ENCODE data around the gene CHTOP. TPM values are rescaled to one million over a fixed set of nuclear protein-coding genes. Genes with fewer than 3 reads are reported as not detected.

The CHTOP gene
- total and polyA plus RNA-seq, 2 of the 13 experiments (the other 11 are each of a cell fraction or from before 2014, with no cell fraction given) = 38.0 to 51.9 TPM

GRCh38 chr1:153688736-153689328 is 55.0 kb downstream of the CHTOP start:
- Histone ChIP-seq H4K20me1 (ENCODE audit: insufficient read depth, low read length) (no peaks in the 10 kb centered on the region), H3K79me2 (ENCODE audit: insufficient read depth, low read length) (no peaks in the 10 kb centered on the region), H3K9me3 (ENCODE audit: low read length) (no peaks in the 10 kb centered on the region), H3K9ac (ENCODE audit: insufficient read depth, low read depth, low read length) (no peak overlapping the region), H3K27ac (ENCODE audit: extremely low read length, insufficient read depth, low read length) (no peak overlapping the region), H3K36me3 (replicated peaks in 1 of 2; ENCODE audit: control insufficient read depth in 1 of 2, insufficient read depth in 2 of 2, low read length in 2 of 2) (no peaks in the 10 kb centered on the region), H3K27me3 (ENCODE audit: control insufficient read depth in 1 of 2, insufficient read depth in 2 of 2, low read length in 2 of 2) (peaks cover 7 to 55% of the 10 kb centered on the region in 2 experiments; a peak in 4 of 5 replicates), H3K4me3 (replicated peaks in 1 of 3; ENCODE audit: insufficient read depth in 1 of 3, low read depth in 2 of 3, low read length in 3 of 3) (no peak overlapping the region), H3K4me2 (ENCODE audit: low read depth, low read length) (no peak overlapping the region), H2AFZ (ENCODE audit: low read length) (no peak overlapping the region), H3K4me1 (ENCODE audit: insufficient read depth, low read length) (peaks cover 16% of the 10 kb centered on the region; the same call in 1 of the 2 replicates)
- BruUV-seq (replicated peaks) = no TSS peak
- TF ChIP-seq TRIM22 (IDR thresholded peaks at IDR 0.05) = no peak
- no peak for TF ChIP-seq SUZ12 (IDR thresholded peaks at IDR 0.05; ENCODE audit: low read depth, low read length)
- TF ChIP-seq NFATC3 (CRISPR knock-in tag; IDR thresholded peaks at IDR 0.05) = no peak
- ChIA-PET CTCF (ENCODE audit: low intra/inter-chr PET ratio, low total read pairs) (no interaction called here), POLR2A (interaction anchor here (0.5 kb wide), 1 partner anchor 920 kb away, joined by 5 read pairs; no protein-coding TSS in a partner anchor)
- in situ Hi-C loops (cut with HindIII; ENCODE audit: extremely low pct_ligation_motif_present, low pct_unique_long_range_greater_than_20kb) = loop anchor here (10.0 kb wide), 1 partner anchor 296 kb away; the partner anchor contains the start of gene RAB13
- DNase-seq (ENCODE audit: low spot score) = no peak
- intact Hi-C loops (cut with micrococcal nuclease; ENCODE audit: unreplicated experiment) = no loop called here
- no peak for FAIRE-seq
- WGBS (ENCODE audit: low lambda C conversion rate) = 26% methylated on average over 2 of the region's 18 CpGs
- no peak for ATAC-seq

GRCh38 chr1:153693466-153693865 is 59.6 kb downstream of the CHTOP start:
- FAIRE-seq (no peak), ATAC-seq (no peak), DNase-seq (ENCODE audit: low spot score) (no peak)
- ChIA-PET CTCF (ENCODE audit: low intra/inter-chr PET ratio, low total read pairs) (no interaction called here), POLR2A (no interaction called here)
- H3K9ac ChIP-seq (ENCODE audit: insufficient read depth, low read depth, low read length) = no peak overlapping the region
- H3K4me2 ChIP-seq (ENCODE audit: low read depth, low read length) = no peak overlapping the region
- H2AFZ ChIP-seq (ENCODE audit: low read length) = no peak overlapping the region
- H3K27ac ChIP-seq (ENCODE audit: extremely low read length, insufficient read depth, low read length) = no peak overlapping the region
- H4K20me1 ChIP-seq (ENCODE audit: insufficient read depth, low read length) = no peaks in the 10 kb centered on the region
- peaks cover 13% of the 10 kb centered on the region for H3K4me1 ChIP-seq (ENCODE audit: insufficient read depth, low read length)
- in situ Hi-C loops (cut with HindIII; ENCODE audit: extremely low pct_ligation_motif_present, low pct_unique_long_range_greater_than_20kb) = no loop called here
- no TSS peak for BruUV-seq (replicated peaks)
- peaks cover 1 to 21% of the 10 kb centered on the region in 2 experiments; a peak in 3 of 5 replicates for H3K27me3 ChIP-seq (ENCODE audit: control insufficient read depth in 1 of 2, insufficient read depth in 2 of 2, low read length in 2 of 2)
- H3K79me2 ChIP-seq (ENCODE audit: insufficient read depth, low read length) = no peaks in the 10 kb centered on the region
- H3K9me3 ChIP-seq (ENCODE audit: low read length) = no peaks in the 10 kb centered on the region
- 29% methylated on average over 4 of the region's 4 CpGs for WGBS (ENCODE audit: low lambda C conversion rate)
- intact Hi-C loops (cut with micrococcal nuclease; ENCODE audit: unreplicated experiment) = no loop called here
- no peaks in the 10 kb centered on the region for H3K36me3 ChIP-seq (replicated peaks in 1 of 2; ENCODE audit: control insufficient read depth in 1 of 2, insufficient read depth in 2 of 2, low read length in 2 of 2)
- H3K4me3 ChIP-seq (replicated peaks in 1 of 3; ENCODE audit: insufficient read depth in 1 of 3, low read depth in 2 of 3, low read length in 3 of 3) = no peak overlapping the region
- TF ChIP-seq CTCF (CRISPR knock-in tag; IDR thresholded peaks at IDR 0.05) (no peak), MAX (IDR thresholded peaks at IDR 0.05) (no peak), ZBTB34 (CRISPR knock-in tag; IDR thresholded peaks at IDR 0.05) (no peak), ZGPAT (CRISPR knock-in tag; IDR thresholded peaks at IDR 0.05) (no peak), ZNF776 (CRISPR knock-in tag; IDR thresholded peaks at IDR 0.05) (no peak), ZNF761 (CRISPR knock-in tag; conservative IDR thresholded peaks at IDR 0.05) (no peak), ATF5 (CRISPR knock-in tag; IDR thresholded peaks at IDR 0.05; ENCODE audit: low read depth) (no peak)

Data from HepG2 (cell line).